ENCODE data around the gene NLGN1. TPM values are rescaled to one million over a fixed set of nuclear protein-coding genes. Genes with fewer than 3 reads are reported as not detected.

NLGN1 gene
- total and polyA plus RNA-seq, 9 of the 15 experiments (the other 6 are each of a cell fraction or from before 2014, with no cell fraction given) = under 0.01 to 0.01 TPM; not detected in 7

GRCh38 chr3:174061731-174062130 is 664.2 kb downstream of the NLGN1 start:
- POLR2A ChIA-PET = no interaction called here
- Histone ChIP-seq H3K79me2 (ENCODE audit: control insufficient read depth, insufficient read depth, low read length) (no peaks in the 10 kb centered on the region), H3K9me3 (replicated peaks; ENCODE audit: control insufficient read depth, insufficient read depth, low read depth, low read length) (no peaks in the 10 kb centered on the region), H3K36me3 (ENCODE audit: control insufficient read depth, insufficient read depth, low read length) (no peaks in the 10 kb centered on the region), H3K4me1 (replicated peaks in 1 of 2; ENCODE audit: control insufficient read depth in 2 of 2, insufficient read depth in 2 of 2, low read length in 2 of 2) (no peaks in the 10 kb centered on the region), H3K27me3 (ENCODE audit: control insufficient read depth in 2 of 2, insufficient read depth in 2 of 2, low read length in 2 of 2) (no peaks in the 10 kb centered on the region), H3K9me1 (ENCODE audit: control insufficient read depth, insufficient read depth, low read length) (no peaks in the 10 kb centered on the region), H3K4me3 (no peak overlapping the region), H4K20me1 (replicated peaks; ENCODE audit: control insufficient read depth, insufficient read depth, low read length) (no peaks in the 10 kb centered on the region), H3K9ac (ENCODE audit: insufficient read depth in 1 of 2, low read depth in 2 of 2, low read length in 2 of 2) (no peak overlapping the region), H3K4me2 (ENCODE audit: insufficient read depth, low read length) (no peak overlapping the region), H3K27ac (ENCODE audit: extremely low read depth, low read depth, low read length) (no peak overlapping the region), H2AFZ (ENCODE audit: low read depth, low read length) (no peak overlapping the region)
- intact Hi-C loops (cut with micrococcal nuclease) = no loop called here
- no peak for ATAC-seq
- WGBS (ENCODE audit: insufficient coverage, low coverage, missing lambda C conversion rate) = 0% methylated on average over 1 of the region's 1 CpG
- in situ Hi-C loops (cut with MboI) = no loop called here
- no peak for FAIRE-seq
- no TSS peak for BruUV-seq (replicated peaks)
- DNase-seq (ENCODE audit: extremely low read depth in 1 of 4, low spot score in 3 of 4) = no peak
- CTCF ChIA-PET (ENCODE audit: low intra/inter-chr PET ratio) = no interaction called here
- TF ChIP-seq CREB1 (IDR thresholded peaks at IDR 0.05) (no peak), CREB1 (CRISPR knock-in tag; IDR thresholded peaks at IDR 0.05) (no peak), MAFG (tag; conservative IDR thresholded peaks at IDR 0.05) (no peak), NR2C2 (CRISPR knock-in tag; IDR thresholded peaks at IDR 0.05) (no peak), NR2C2 (tag; IDR thresholded peaks at IDR 0.05) (no peak), C11orf30 (IDR thresholded peaks at IDR 0.05; ENCODE audit: low read depth) (no peak), TCF15 (CRISPR knock-in tag; IDR thresholded peaks at IDR 0.05) (no peak), ARID1B (IDR thresholded peaks at IDR 0.05) (no peak), VEZF1 (CRISPR knock-in tag; IDR thresholded peaks at IDR 0.05) (no peak), FOS (IDR thresholded peaks at IDR 0.05; ENCODE audit: extremely low read depth, insufficient read length) (no peak), FOXK2 (conservative IDR thresholded peaks at IDR 0.05 in 1 of 2, IDR thresholded peaks at IDR 0.05 in 1 of 2; ENCODE audit: low read depth in 2 of 2) (no peak), IRF1 (CRISPR knock-in tag; IDR thresholded peaks at IDR 0.05; ENCODE audit: borderline replicate concordance) (no peak), GTF2F1 (IDR thresholded peaks at IDR 0.05; ENCODE audit: low read depth, low read length) (no peak), ZNF518B (CRISPR knock-in tag; IDR thresholded peaks at IDR 0.05) (no peak), ZNF830 (CRISPR knock-in tag; IDR thresholded peaks at IDR 0.05) (no peak), ZSCAN32 (CRISPR knock-in tag; IDR thresholded peaks at IDR 0.05) (no peak)
